ENCODE data around the gene TMEM174. TPM values are rescaled to one million over a fixed set of nuclear protein-coding genes. Genes with fewer than 3 reads are reported as not detected.

TMEM174 gene
- total and polyA plus RNA-seq, 9 donors = 0.08 to 0.43 TPM; not detected in 7

DNA sequence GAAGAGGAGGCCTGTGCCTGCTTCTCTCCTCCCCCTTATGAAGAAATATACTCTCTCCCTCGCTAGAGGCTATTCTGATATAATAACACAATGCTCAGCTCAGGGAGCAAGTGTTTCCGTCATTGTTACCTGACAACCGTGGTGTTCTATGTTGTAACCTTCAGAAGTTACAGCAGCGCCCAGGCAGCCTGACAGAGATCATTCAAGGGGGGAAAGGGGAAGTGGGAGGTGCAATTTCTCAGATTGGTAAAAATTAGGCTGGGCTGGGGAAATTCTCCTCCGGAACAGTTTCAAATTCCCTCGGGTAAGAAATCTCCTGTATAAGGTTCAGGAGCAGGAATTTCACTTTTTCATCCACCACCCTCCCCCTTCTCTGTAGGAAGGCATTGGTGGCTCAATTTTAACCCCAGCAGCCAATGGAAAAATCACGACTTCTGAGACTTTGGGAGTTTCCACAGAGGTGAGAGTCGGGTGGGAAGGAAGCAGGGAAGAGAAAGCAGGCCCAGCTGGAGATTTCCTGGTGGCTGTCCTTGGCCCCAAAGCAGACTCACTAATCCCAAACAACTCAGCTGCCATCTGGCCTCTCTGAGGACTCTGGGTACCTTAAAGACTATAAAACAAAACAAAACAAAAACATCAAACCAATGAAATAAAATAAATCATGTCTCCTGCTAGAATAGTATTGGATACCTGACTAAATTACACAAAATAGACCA lies 1.3 kb downstream of the TMEM174 start:
- H3K4me1 ChIP-seq (ENCODE audit: control insufficient read depth, insufficient read depth, low read length) = no peaks in the 10 kb centered on the region
- H3K36me3 ChIP-seq (ENCODE audit: control insufficient read depth, insufficient read depth, low read length) = no peaks in the 10 kb centered on the region
- DNase-seq = no peak
- H3K27ac ChIP-seq (ENCODE audit: low read length) = no peak overlapping the region
- WGBS (ENCODE audit: insufficient coverage) = 10% methylated on average over 2 of the region's 8 CpGs
- peaks cover 5% of the 10 kb centered on the region for H3K27me3 ChIP-seq (ENCODE audit: control insufficient read depth, insufficient read depth, low read length)
- no peaks in the 10 kb centered on the region for H3K9me3 ChIP-seq (replicated peaks; ENCODE audit: control insufficient read depth, low read depth, low read length)
- no peak overlapping the region for H3K4me3 ChIP-seq (ENCODE audit: low read length)

DNA sequence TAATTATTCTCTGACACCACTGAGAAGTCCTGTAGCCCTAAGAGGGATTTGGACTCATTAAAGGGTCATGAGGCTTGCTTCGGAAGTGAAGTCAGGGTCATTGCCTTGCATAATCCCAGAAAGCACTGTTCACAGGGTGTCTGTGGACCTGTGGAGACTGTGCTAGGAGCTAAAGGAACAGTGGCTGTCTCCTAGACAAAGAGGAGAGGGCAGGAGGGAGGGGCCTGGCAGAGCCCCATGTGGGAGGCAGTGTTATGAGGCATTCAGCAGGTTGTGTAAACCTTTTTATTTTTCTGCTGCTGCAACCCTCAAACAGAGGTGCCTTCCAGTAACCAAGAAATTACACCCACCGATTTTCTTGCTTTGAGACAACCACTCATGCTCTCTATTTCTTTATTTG lies 3.3 kb downstream of the TMEM174 start:
- Histone ChIP-seq H3K27ac (ENCODE audit: low read length) (no peak overlapping the region), H3K4me3 (ENCODE audit: low read length) (no peak overlapping the region), H3K36me3 (ENCODE audit: control insufficient read depth, insufficient read depth, low read length) (no peaks in the 10 kb centered on the region), H3K9me3 (replicated peaks; ENCODE audit: control insufficient read depth, low read depth, low read length) (no peaks in the 10 kb centered on the region), H3K27me3 (ENCODE audit: control insufficient read depth, insufficient read depth, low read length) (peaks cover 5% of the 10 kb centered on the region), H3K4me1 (ENCODE audit: control insufficient read depth, insufficient read depth, low read length) (no peaks in the 10 kb centered on the region)
- WGBS (ENCODE audit: insufficient coverage) = 95% methylated on average over 2 of the region's 2 CpGs
- no peak for DNase-seq

- H3K9me3 ChIP-seq (replicated peaks; ENCODE audit: control insufficient read depth, low read depth, low read length) = no peaks in the 10 kb centered on the region
- DNase-seq = no peak
- WGBS (ENCODE audit: insufficient coverage) = 73% methylated on average over 2 of the region's 5 CpGs
- H3K36me3 ChIP-seq (ENCODE audit: control insufficient read depth, insufficient read depth, low read length) = no peaks in the 10 kb centered on the region
- H3K27ac ChIP-seq (ENCODE audit: low read length) = no peak overlapping the region
- no peaks in the 10 kb centered on the region for H3K4me1 ChIP-seq (ENCODE audit: control insufficient read depth, insufficient read depth, low read length)
- H3K27me3 ChIP-seq (ENCODE audit: control insufficient read depth, insufficient read depth, low read length) = peaks cover 3% of the 10 kb centered on the region
- no peak overlapping the region for H3K4me3 ChIP-seq (ENCODE audit: low read length)
Measured at GRCh38 chr5:73178265-73178664, 5.3 kb downstream of the TMEM174 start.

DNA sequence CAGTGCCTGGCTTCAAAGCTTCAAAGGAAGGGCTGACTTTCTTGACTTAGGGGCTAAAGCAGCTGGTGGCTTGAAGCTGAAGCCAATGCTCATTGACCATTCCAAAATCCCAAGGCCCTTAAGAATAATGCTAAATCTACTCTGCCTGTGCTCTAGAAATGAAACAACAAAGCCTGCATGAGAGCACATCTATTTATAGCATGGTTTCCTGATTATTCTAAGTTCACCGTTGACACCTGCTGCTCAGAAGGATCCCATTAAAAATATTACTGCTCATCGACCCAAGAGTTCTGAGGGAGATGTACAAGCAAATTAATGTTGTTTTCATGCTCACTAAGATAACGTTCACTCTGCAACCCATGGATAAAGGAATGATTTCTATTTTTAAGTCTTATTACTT lies 6.7 kb downstream of the TMEM174 start:
- DNase-seq = no peak
- no peak overlapping the region for H3K4me3 ChIP-seq (ENCODE audit: low read length)
- WGBS (ENCODE audit: insufficient coverage) = no CpG with 5 or more reads among the region's 3 CpGs
- no peaks in the 10 kb centered on the region for H3K36me3 ChIP-seq (ENCODE audit: control insufficient read depth, insufficient read depth, low read length)
- peak overlapping the region; percentile 24 for H3K27ac ChIP-seq (ENCODE audit: low read length)
- peaks cover 5% of the 10 kb centered on the region for H3K9me3 ChIP-seq (replicated peaks; ENCODE audit: control insufficient read depth, low read depth, low read length)
- H3K4me1 ChIP-seq (ENCODE audit: control insufficient read depth, insufficient read depth, low read length) = no peaks in the 10 kb centered on the region
- peaks cover 4% of the 10 kb centered on the region for H3K27me3 ChIP-seq (ENCODE audit: control insufficient read depth, insufficient read depth, low read length)

DNA sequence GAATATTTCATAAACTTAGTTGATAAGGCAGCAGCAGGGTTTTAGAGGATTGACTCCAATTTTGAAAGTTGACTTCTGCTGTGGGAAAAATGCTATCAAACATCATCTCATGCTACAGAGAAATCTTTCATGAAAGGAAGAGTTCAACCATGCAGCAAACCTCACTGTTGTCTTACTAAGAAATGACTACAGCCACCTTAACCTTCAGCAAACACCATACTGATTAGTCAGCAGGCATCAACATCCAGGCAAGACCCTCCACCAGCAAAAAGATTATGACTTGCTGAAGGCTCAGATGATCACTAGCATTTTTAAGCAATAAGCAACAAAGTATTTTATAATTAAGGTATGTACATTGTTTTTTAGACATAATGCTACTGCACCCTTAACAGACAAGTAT lies 7.6 kb downstream of the TMEM174 start:
- Histone ChIP-seq H3K4me3 (ENCODE audit: low read length) (no peak overlapping the region), H3K36me3 (ENCODE audit: control insufficient read depth, insufficient read depth, low read length) (no peaks in the 10 kb centered on the region), H3K27me3 (ENCODE audit: control insufficient read depth, insufficient read depth, low read length) (peaks cover 4% of the 10 kb centered on the region), H3K27ac (ENCODE audit: low read length) (no peak overlapping the region), H3K9me3 (replicated peaks; ENCODE audit: control insufficient read depth, low read depth, low read length) (peaks cover 5% of the 10 kb centered on the region), H3K4me1 (ENCODE audit: control insufficient read depth, insufficient read depth, low read length) (no peaks in the 10 kb centered on the region)
- no peak for DNase-seq

DNA sequence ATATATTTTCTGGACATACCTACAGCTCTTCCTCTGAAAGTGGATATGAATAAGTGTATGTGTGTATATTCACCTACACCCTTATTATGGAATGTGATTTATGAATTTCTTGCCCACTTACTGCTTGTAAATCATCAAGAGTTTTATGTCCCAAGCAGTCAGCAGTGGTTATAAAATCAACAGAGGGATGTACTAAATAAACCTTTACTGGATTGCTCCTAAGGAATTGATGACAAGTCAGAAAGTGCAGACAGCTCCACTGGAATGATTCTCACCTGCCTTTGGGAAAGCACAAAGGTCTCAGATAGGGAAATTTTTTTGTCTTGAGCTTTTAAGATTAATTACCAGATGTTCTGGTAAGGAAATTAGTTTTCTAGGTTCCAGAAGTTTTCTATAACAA lies 9.3 kb downstream of the TMEM174 start:
- no peaks in the 10 kb centered on the region for H3K36me3 ChIP-seq (ENCODE audit: control insufficient read depth, insufficient read depth, low read length)
- H3K27ac ChIP-seq (ENCODE audit: low read length) = no peak overlapping the region
- no peak for DNase-seq
- peaks cover 4% of the 10 kb centered on the region for H3K27me3 ChIP-seq (ENCODE audit: control insufficient read depth, insufficient read depth, low read length)
- peaks cover 5% of the 10 kb centered on the region for H3K9me3 ChIP-seq (replicated peaks; ENCODE audit: control insufficient read depth, low read depth, low read length)
- no peak overlapping the region for H3K4me3 ChIP-seq (ENCODE audit: low read length)
- no peaks in the 10 kb centered on the region for H3K4me1 ChIP-seq (ENCODE audit: control insufficient read depth, insufficient read depth, low read length)

DNA sequence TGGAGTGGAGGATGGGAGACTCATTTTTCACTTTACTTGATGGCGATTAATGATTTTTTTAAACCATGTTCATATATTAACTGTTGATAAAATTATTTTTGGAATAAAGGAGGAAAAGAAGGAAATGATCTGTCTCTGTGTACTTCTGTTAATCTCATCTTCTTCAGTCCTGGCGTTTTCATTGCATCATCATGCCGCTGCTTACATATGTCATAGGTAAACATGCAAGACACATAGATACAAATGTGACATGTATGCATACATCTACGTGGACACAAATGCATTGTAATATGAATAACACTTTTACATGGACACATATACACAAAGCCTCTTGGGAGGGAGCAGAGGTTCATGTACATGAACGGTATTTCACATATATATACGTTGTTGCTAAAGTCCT lies 10.0 kb downstream of the TMEM174 start:
- WGBS (ENCODE audit: insufficient coverage) = no CpG with 5 or more reads among the region's 6 CpGs
- Histone ChIP-seq H3K36me3 (ENCODE audit: control insufficient read depth, insufficient read depth, low read length) (no peaks in the 10 kb centered on the region), H3K27me3 (ENCODE audit: control insufficient read depth, insufficient read depth, low read length) (peaks cover 4% of the 10 kb centered on the region), H3K4me1 (ENCODE audit: control insufficient read depth, insufficient read depth, low read length) (no peaks in the 10 kb centered on the region), H3K27ac (ENCODE audit: low read length) (no peak overlapping the region), H3K4me3 (ENCODE audit: low read length) (no peak overlapping the region), H3K9me3 (replicated peaks; ENCODE audit: control insufficient read depth, low read depth, low read length) (peaks cover 5% of the 10 kb centered on the region)
- DNase-seq = no peak

DNA sequence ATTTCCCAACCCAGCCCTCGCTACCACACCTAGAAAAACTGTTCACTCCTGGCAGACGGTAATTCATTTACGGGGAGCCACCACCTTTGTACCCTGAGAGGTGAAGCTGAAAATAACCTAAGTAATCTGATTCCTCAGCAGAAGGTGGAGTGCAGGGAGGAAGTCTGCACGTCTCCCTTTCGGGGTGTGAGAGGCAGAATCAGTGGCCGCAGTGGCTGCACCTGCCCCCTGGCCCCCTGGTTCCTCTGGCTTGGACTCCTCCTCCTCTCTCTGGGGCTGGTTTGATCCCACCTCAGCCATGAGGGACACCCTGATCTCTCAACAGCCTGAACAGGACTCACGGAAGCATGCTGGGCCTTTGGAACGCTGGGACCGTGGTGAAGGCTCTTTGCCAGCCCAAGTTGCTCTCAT lies 10.5 kb downstream of the TMEM174 start:
- 36% methylated on average over 7 of the region's 9 CpGs for WGBS (ENCODE audit: insufficient coverage)
- H3K4me1 ChIP-seq (ENCODE audit: control insufficient read depth, insufficient read depth, low read length) = no peaks in the 10 kb centered on the region
- peak overlapping the region; percentile 51 for H3K27ac ChIP-seq (ENCODE audit: low read length)
- H3K4me3 ChIP-seq (ENCODE audit: low read length) = no peak overlapping the region
- DNase-seq = no peak
- H3K27me3 ChIP-seq (ENCODE audit: control insufficient read depth, insufficient read depth, low read length) = peaks cover 4% of the 10 kb centered on the region
- peaks cover 5% of the 10 kb centered on the region for H3K9me3 ChIP-seq (replicated peaks; ENCODE audit: control insufficient read depth, low read depth, low read length)
- H3K36me3 ChIP-seq (ENCODE audit: control insufficient read depth, insufficient read depth, low read length) = no peaks in the 10 kb centered on the region

- H3K4me1 ChIP-seq (ENCODE audit: control insufficient read depth, insufficient read depth, low read length) = peaks cover 7% of the 10 kb centered on the region
- peaks cover 5% of the 10 kb centered on the region for H3K9me3 ChIP-seq (replicated peaks; ENCODE audit: control insufficient read depth, low read depth, low read length)
- H3K36me3 ChIP-seq (ENCODE audit: control insufficient read depth, insufficient read depth, low read length) = no peaks in the 10 kb centered on the region
- H3K27ac ChIP-seq (ENCODE audit: low read length) = no peak overlapping the region
- no peak overlapping the region for H3K4me3 ChIP-seq (ENCODE audit: low read length)
- peaks cover 4% of the 10 kb centered on the region for H3K27me3 ChIP-seq (ENCODE audit: control insufficient read depth, insufficient read depth, low read length)
- DNase-seq = no peak
- no CpG with 5 or more reads among the region's 2 CpGs for WGBS (ENCODE audit: insufficient coverage)
Measured at GRCh38 chr5:73186976-73187375, 14.0 kb downstream of the TMEM174 start.

DNA sequence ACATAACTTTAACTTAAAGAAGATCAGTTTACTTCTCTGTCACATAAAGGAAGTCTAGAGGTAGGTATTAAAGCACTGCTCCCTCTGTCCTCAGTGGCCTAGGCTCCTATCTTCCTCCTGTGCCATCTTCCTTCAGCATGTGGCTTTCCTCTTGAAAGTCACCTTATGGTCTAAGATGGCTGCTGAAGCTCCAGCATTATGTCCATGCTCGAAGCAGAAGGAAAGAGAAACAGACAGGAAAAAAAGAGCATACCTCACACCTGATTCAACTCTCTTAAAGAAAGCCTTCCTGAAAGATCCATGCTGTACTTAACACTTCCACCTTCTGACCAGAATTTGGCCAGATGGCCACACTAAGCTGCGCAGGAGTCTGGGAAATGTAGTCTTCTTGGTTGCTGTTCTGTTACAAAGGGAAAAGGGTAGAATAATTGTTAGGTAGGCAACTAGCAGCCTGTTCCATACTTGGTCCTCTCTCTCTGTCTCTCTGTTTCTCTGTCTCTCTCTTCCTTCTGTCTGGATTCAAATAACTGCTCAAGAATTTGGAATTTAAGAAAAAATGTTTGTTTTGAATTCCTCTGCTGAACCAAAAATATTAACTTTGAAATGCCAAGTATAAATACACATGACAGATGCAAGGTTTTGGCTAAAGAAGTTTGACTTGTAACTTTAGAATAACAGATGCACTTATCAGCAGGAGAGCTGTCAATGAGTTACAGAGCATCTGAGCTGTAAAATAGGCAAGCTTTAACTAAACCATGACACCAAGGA lies 16.0 kb downstream of the TMEM174 start:
- DNase-seq = no peak
- H3K4me3 ChIP-seq (ENCODE audit: low read length) = no peak overlapping the region

More for the DNA sequence above, 16.0 kb downstream of the TMEM174 start:
- no peak overlapping the region for H3K27ac ChIP-seq (ENCODE audit: low read length)
- WGBS (ENCODE audit: insufficient coverage) = no CpG with 5 or more reads among the region's 2 CpGs
- peaks cover 7% of the 10 kb centered on the region for H3K4me1 ChIP-seq (ENCODE audit: control insufficient read depth, insufficient read depth, low read length)
- H3K27me3 ChIP-seq (ENCODE audit: control insufficient read depth, insufficient read depth, low read length) = no peaks in the 10 kb centered on the region
- peaks cover 5% of the 10 kb centered on the region for H3K9me3 ChIP-seq (replicated peaks; ENCODE audit: control insufficient read depth, low read depth, low read length)
- H3K36me3 ChIP-seq (ENCODE audit: control insufficient read depth, insufficient read depth, low read length) = no peaks in the 10 kb centered on the region

Measured in muscle of leg (tissue), 11 donors.